ENCODE results near the gene C10orf90.

The C10orf90 gene

DNA sequence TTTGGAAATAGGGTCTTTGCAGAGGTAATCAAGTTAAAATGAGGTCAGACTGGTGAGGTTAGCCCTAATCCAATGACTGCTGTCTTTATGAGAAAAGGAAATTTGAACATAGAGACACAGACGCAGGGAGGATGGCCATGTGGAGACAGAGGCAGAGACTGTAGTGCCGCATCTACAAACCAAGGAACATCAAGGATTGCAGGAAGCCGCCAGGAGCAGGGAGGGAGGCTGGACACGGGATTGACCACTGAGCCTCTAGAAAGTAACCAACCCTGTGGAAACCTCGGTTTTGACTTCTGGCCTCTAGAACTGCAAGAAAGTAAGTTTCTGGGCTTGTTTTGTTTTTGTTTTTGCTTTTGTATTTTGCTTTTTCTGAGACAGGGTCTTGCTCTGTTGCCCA, 213.9 kb downstream of the C10orf90 start:
- no peak for DNase-seq

DNA sequence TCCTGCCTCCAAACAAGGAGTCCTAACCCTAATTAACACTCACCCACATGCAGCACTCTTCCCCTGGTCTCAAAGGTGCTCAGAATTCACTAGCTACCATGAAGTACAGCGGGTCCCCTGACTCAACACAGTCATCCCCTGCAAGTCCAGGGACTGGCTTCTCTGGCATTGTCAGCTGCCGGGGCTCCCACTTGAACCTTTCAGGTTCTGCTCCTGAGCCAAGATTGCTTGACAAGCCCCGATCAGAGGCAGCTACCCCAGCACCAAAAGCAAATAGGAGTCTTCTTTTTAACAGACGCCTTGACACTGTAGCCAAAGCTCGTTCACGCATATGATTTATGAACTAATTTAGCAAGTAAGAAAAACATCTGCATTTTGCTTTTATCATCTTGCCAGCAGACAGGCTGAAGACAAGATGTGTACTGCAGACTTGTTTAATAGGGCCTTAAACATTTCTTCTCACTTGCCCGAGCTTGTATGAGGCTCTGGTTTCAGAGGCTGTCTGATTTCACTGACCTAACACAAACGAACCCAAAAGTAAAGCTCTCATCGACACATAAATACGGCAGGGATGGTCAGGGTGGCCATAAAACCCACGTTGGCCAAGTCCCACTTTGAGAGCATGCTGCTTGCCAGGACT, 214.6 kb downstream of the C10orf90 start:
- no peak for DNase-seq

DNA sequence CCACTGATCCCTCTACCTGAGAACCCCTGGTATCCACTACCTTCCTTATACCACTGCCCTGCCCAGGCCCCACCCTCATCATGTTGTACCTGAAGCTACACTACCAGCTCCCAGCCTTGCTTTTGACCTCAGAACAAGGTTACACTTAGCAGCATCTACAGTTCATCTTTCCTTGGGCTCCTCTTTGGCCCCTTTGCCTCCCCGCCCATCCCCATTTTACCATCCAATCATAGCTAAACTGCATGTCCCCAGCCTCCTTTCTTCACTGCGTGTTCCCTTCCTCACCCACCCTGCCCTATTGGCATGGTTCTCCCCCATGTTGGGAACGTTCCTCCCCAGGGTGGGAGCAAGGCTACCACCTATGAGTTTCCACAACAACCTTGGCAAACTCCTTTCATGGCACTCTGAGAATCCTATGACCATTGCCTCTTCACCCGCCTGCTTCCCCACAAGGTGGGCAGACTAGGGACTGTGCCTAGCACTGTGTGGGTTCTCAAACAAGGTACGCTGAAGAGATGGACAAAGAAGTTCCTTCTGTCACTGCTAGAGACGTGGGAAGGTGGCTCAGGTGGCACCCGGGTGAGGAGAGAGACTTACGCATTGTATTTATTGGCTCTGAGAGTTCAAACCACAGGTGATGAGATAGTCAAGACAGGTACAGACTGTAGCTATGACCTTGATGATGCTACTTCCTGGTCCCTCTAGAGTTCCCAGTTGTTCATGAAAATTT, 215.3 kb downstream of the C10orf90 start:
- DNase-seq: no peak

DNA sequence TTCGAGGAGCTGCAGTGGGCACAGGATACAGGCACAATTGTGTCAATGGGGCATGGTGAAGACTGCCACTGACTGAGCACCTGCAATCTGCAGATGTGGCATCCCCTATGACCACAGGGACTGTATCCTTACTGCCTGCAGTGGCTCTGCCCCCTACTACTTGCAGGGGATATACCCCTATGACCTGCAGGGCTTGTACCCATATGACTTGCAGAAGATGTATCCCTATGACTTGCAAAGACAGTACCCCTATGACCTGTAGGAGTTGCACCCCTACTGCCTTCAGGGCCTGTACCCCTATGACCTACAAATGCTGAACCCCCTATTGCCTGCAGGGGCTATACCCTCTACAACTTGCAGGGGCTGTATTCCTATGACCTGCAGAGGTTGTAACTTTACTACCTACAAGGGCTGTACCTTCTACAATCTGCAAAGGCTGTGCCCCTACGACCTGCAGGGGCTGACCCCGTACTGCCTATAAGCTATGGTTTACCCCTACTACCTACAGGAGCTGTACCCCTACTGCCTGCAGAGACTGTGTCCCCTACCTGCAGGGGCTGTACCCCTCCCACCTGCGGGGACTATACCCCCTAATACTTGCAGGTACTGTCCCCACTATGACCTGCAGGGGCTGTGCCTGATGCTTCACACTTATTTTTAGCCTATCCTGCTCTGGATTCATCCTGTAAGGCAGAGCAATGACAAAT, 216.3 kb downstream of the C10orf90 start:
- DNase-seq: no peak

DNA sequence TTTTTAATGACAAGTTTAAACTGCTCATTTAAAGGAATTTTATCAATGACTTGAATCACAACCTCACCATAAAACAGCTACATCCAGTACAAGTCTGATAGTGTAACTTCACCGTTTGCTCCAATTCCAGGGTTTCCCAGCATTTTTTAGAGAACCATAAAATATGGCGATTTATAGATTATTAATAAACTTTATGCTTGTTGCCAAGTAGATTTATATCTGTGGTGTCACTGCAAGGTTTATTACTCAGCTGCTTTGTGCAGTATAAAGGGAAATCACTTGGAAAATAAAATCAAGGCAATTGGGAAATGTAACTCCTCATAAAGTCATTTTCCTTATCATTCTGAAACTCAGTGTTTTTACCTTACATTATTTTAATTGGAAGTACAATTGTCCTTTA, 218.2 kb downstream of the C10orf90 start:
- DNase-seq: no peak

DNA sequence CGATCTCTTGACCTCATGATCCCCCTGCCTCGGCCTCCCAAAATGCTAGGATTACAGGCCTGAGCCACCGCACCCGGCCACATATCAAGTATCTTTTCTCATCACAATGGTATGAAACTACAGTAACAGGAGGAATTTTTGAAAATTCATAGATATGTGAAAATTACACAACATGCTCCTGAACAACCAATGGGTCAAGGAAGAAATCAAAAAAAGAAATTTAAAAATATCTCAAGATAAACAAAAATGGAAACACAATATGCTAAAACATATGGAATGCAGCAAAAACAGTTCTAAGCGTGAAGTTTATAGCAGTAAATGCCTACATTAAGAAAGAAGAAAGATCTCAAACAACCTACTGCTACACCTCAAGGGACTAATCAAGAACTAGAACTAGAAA, 222.4 kb downstream of the C10orf90 start:
- DNase-seq: no peak

DNA sequence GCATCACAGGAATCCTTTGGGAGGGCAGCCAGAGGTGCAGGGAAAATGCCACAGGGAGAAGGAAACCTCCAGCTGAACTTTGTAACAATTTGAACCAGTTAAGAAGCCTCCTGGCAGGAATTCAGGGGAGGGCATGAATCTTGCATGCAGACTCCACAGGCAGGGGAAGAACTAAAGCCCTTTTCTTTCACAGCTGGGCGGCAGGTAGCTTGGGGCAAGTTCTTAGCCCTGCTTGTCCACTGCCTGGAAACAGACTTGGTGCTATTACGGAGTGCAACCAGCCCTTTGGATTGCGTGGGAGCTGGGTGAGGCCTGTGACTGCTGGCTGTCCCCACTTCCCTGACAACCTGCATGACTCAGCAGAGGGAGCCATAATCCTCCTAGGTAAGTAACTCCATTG, 230.6 kb downstream of the C10orf90 start:
- no peak for DNase-seq

DNA sequence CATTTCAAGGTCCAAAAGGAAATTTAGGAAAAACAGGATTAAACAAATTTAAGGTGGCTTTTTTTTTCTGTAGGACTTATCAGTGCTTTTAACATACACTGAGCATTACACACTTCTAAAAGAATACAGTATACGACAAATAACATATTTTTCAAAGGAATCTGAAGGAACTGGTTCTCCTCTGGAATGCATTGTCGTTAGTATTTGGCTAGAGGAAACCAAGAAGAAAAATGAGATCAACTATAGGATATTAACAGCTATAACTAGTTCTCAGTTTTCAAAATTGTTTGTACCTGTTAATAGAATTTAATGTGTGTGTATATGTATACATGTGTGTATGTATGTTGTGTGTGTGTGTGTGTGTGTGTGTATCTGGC, 232.1 kb downstream of the C10orf90 start:
- DNase-seq: no peak

DNA sequence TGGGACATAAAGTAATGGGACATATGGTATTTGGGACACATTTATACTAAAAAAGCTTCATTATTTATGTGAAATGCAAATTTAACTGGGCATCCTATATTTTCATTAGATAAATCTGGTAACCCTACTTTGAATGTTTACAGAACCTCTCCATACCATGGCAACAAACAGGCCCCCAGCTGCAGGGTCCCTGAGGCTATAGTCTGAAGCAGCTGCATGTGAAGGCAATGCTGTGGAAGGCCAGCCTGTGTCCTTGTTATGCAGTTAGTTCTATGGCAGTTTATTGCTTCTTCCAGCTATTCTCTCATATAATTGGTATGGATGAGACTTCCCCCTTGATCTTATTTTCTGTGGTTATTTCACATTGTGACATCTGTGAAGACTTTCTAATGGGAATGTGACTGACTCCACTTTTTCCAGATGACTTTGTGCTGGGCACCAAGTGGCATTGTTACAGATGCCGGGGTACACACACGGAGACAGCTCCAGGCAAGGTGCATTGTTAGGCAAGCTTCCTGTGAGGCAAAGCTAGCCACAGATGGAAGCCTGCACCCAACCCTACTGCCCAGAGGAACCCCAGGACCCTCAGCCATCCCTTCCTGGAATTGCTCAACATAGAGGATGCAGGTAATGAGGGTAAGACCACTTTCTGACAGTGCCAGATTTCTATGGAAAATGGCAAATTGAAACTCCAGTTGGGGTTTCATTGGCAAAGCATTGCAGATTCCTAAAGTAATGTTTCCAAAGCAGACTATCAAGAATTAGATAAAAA, 232.7 kb downstream of the C10orf90 start:
- DNase-seq: no peak

DNA sequence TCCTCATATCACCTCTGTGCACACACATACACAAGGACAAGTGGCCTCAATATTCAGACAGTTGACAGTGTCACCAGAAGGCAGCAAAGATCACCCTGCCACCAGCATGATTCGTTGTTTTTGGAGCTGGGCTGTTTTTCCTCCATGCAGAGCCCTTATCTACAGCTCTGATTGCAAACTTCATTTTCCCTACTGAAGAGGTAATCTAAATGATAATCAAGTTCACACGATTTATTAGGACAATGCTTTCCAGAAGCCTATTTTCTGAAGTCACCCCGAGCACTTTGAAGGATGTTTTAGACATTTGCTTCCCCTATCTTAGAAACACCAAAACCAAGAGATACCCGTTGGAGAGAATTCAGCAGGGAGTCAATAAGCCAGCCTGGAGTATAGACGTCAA, 236.3 kb downstream of the C10orf90 start:
- DNase-seq: no peak

DNA sequence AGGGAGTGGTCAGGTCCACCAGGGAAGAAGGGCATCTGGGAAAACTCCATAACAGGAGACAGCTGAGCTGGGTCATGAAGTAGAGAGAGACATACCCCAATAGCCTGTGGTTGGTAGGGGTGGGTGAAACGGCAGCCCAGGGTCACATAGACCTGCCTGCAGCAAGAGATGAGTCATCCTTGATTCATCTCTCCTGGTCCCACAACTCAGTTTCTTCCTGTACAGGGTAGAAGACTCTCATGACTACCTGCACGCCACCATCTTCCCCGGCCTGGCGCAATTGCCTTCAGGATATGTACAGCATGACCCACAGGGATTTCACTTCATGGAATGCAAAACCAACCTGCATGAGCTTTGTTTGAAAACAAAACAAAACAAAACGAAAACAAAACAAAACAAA, 237.1 kb downstream of the C10orf90 start:
- no peak for DNase-seq

DNA sequence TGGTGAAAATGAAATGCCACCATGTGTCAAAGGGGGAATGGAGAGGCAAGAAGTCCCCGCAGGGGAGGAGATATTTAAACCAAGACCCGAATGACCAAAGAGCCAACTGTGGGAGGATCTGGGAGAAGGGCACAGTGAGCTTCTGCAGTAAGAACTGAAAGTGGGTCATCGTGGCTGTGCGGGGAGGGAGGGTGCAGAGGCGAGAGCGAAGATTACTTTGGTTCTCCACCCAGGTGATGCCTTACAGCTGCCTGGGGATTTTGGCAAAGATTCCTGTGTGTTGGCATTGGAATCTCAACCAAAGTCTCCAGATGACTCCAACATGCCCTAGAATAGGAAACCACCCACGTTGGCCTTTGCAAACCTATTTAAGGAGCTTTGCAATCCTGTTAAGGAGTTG, 238.0 kb downstream of the C10orf90 start:
- no peak for DNase-seq

DNA sequence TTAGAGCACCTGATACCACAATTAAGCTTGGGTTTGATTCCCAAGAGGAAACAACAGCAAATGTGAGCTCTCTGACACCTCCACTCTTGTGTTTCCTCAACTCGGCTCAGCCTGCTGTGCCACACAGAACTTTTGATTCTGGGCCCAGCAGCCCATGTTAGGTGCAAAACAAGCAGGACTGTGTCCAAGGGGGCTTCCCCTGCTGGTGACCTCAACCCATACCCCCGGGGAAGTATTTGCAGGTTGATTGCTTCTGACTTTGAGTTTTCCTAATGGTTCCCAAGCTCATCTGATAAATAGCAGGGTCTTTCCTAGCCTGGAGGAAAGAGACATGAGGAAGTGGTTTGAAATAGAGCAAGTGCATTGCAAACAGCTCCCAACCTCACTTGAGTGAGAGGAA, 238.7 kb downstream of the C10orf90 start:
- DNase-seq: no peak

DNA sequence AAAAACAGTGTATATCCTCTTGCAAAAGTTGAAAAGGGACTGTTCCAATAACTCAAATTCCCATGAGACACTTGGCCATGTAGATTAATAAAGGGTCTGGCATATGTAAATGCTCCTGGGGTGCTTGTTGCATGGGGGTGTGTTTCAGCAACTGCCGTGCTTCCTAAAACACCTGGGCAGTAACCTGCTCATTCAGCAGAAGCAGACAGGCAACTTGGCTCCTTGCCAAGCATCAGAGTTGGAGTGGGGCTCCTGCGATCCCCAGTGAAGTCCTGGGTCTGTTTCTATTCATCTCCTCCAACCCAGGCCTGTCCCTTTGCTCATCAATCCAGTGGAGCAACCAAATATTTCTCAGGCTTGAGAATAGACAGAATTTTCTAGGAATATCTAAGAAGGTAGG, 240.0 kb downstream of the C10orf90 start:
- DNase-seq: no peak

DNA sequence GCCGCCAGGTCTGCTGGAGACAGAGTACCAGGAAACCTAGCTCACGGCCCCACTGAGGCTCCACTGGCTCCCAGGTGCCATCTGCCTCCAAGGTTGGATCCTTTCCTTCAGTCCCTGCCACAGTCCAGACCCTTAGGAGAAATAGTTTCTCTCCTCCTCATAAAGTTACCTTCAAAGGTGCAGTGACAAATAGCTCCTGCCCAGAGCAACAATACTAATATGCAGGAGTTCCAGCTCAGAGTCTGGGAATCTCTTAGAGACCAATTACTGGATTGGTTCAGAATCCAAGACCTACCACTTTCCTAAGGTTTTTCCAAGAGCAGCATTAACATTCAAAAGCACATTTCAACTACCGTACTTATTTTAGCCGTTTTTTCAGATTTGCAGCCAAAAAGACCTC, 241.2 kb downstream of the C10orf90 start:
- no peak for DNase-seq

DNA sequence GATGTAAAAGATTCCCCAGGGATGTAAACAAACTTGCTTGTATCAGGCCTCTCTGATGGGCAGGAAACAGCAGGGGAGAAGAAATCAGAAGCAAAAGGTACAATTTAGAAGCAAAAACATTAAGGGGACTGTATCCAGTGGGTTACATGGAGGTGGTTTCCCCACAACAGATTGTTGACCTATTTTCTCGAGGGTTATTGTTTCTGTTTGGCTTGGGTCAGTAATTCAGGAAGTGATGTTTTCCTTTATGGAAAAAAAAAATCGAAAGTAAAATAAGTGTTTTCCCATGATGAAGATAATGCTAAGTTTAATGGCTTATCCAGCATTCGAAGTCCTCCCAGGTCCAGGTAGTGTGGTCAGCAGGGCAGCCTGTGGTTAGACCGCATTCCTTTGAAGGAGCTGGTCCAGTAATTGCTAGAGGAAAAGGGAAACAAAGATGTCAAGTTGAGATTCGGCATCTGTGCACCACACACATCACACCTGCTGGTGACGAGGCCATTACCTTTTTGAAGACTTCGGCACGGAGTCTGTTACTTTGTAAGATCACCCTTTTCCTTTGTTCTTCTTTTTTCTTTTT, 244.9 kb downstream of the C10orf90 start:
- DNase-seq: no peak

DNA sequence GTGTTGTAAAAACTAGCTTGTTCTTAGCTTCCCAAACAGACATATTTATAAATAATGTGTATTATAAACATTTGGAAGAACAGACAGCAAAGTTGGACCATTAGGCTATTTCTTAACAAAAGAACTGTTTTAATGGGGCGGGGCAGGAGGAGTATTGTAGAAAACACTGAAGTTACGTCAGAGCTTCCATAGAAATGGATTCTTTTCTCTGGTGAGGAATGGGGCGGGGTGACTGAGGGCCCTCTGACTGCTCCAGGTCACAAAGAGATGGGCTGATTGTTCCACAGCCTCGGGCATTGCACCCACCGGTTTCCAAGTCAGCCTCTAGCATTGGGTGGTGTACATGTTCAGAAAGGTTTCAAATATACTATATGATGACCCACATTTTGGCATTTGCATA, 245.5 kb downstream of the C10orf90 start:
- no peak for DNase-seq

DNA sequence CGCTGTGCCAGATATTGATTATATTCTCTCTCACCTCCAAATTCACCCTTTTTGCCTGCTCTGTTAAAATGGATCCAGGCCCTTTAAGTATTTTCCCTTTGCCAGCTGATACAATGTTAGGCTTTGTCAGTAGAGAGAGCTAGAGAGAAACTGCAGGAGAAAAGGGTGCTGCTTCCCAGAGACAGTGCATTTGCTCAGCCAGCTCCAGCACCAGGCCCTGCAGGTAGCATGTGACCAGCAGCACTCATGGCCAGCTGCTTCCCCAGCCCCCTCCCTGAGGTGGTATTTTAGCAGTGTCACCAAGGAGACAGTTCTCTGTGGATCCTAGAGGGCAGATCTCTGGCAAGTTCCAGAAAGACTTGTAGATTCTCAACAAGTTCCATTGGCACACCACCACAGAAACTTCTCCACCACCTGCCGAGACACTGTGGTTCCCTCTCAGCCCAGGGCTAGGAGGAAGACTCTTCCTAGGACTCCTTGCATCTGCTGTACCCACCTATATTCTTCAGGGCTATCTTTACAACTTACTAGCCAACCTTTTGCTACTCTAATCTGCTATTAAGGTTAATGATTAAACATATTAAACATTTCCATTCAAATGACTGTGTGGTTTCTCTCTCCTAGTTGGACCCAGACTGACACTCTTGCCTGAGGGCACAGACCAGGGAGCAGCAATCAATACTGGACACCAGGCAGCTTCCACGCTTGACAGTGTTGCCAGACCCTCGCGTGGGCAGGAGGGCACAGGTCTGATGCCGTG, 246.6 kb downstream of the C10orf90 start:
- no peak for DNase-seq

DNA sequence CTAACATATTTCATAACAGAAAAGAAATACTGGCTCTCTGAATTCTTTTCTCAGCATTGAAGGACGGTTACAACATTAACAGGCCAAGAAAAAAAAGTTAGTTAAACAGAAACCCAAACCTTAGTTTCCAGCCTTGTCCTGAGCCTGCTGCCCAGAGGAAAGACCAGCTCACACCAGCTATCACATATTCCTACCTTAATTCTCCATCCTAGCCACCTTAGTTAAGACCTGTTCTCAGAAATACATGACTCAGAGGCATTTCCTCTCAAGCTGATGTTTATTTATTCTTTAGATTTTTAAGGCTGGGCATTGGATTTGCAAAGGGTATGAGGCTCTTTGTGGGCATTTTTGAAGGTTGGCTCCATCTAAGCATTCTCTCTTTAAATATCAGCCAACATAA, 247.9 kb downstream of the C10orf90 start:
- no peak for DNase-seq

DNA sequence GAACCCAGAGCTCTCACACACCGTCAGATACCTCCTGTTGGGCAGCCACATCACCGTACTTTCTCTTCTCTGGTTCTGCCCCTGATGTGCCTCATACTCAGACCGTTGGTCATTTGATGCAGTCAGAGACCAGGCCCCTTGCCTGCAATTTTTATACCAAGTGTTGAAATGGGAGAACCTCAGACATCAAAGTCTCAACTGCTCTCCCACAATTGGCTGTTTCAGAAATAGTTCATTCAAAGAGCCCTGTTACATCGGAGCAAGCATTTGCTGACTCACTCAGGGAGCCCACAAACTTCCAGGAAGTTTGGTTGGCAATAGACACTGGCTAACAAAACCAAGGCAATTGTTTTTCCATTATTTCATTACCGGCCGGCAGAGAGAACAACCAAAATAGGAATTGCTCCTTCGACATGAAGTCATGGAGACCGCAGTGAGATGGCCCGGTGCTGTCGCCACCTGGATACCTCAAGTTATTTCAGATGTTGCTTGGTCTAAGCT, 248.7 kb downstream of the C10orf90 start:
- no peak for DNase-seq

DNA sequence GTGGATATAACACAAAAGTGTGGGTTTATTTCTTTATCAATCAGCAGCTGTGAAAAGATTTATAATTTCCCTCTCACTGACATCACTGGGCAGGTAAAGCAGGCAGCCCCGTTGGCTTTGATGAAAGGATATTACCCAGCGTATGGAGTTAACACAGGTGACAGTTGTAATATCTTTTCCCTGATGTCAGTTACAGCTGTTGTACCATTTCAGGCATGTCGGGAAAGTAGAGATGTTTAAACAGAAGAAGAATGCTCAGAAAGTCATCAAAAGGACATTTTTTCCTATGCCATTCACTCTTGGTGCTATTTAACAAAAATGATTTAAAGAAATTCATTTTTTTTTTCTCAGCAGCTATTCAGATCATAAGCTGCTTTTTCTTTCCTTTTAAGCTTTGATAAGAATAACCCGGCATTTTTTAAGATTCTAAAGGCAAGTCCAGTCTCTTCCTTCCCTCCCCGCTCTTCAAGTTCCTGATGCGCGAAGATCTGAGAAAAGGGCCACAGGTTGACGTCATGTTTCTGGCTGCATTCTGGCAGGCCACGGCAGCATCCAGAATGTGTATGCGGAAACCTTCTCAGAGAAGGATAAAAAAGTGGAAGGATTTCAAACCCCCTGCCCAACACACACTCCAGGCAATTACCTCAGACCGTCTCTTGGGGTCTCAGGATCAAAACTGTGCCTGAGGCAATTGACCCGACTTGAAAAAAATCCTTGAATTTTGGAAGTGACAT, 249.8 kb downstream of the C10orf90 start:
- DNase-seq: no peak

Measured in hematopoietic multipotent progenitor cell treated with erythropoietin and hydrocortisone succinate and interleukin-3 and kit ligand, for 4 days (in vitro differentiated cells).